Cardiac fibroblast (primary cell): ENCODE measurements around the gene CCDC197.

Source experiments
- DNase-seq, 2 donors: peaks; one replicate each; pipeline versions ENCODE4 v3.0.0 to v3.0.0-alpha.2; 2010; ENCODE audit warnings: low read depth in 2 of 2
- H3K4me3 ChIP-seq, 2 donors: replicated peaks in 1 of 2; 1 replicate in 1 of 2; 2 replicates in 1 of 2; pipeline ENCODE4 v1.5.1; 2011; ENCODE audit warnings: low read depth in 2 of 2, low read length in 2 of 2, mild to moderate bottlenecking in 2 of 2, moderate library complexity in 1 of 2
- CTCF ChIP-seq: IDR thresholded peaks from one replicate; pipeline ENCODE4 v1.5.1; 2011; ENCODE audit warnings: low read depth, mild to moderate bottlenecking, low read length, inconsistent platforms

The CCDC197 gene

DNA sequence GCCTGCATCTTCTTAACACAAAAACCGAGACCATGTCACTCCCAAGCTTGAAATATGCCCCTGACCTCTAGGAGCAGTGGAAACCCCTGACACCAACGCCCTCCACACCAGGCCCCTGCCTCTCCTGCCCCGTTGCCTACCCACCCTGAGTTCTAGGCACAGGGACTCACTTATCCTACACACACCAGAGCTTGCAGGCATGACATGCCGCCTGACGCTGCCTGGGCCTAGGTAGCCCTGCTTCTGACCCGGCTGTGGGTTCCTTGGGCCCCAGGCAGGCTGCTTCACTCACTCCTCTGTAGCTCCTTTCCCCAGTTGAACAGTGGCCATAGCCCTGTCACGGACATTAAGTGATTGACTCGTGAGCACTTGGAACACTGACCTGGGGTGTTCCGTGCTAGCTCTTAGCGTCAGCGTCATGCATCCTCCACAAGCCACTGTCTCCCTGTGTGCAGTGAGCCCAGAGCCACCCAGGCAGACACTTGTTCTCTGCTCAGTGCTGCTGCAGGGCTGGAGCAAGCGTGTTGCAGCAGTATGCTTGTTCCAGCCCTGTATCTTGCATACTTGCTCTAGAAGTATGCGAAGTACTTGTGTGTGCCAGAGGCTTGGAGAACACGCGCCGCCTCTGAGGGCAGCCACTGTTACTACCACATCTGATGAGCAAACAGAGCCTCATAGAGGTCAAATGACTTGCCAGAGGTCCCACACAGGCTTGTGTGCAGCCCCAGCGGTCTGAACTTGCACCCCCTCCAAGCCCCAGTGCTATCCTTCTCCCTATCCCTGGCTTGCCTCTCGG is 44.6 kb downstream of the CCDC197 start:
- peak; percentile 72 to 87 for DNase-seq
- TF ChIP-seq CTCF, result no peak
- H3K4me3 ChIP-seq, result no peak overlapping the region

DNA sequence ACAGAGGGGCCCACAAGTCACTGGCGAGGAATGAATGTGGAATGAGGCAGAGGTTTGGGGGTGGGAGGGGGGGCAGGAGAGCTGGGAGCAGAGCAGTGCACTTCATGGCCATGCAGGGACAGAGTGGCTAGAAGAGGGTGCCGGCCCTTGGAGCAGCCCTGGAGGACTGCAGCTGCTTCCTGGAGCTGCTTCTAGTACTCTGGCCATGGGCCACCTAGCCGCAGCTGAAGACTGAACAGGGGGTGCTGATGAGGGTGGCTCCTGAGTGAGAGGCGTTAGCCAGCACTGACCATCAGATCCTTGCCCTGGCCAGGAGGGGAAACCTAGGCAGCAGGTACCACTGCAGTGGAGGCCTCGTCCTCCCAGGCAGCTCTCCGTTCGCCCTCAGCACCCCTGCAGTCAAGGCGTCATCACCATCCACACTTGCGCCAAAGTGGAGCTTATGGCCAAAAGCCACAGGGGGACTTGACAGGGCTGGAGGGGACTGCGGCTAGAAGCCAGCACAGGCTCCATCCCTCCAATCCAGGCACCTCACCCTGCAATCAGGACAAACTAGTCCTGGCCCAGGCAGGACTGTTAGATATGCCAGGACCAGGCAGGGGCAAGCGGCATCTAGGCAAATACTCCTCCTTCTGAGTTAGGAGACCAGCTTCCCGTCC is 45.5 kb downstream of the CCDC197 start:
- H3K4me3 ChIP-seq, result no peak overlapping the region
- no peak for DNase-seq
- TF ChIP-seq CTCF, result no peak

DNA sequence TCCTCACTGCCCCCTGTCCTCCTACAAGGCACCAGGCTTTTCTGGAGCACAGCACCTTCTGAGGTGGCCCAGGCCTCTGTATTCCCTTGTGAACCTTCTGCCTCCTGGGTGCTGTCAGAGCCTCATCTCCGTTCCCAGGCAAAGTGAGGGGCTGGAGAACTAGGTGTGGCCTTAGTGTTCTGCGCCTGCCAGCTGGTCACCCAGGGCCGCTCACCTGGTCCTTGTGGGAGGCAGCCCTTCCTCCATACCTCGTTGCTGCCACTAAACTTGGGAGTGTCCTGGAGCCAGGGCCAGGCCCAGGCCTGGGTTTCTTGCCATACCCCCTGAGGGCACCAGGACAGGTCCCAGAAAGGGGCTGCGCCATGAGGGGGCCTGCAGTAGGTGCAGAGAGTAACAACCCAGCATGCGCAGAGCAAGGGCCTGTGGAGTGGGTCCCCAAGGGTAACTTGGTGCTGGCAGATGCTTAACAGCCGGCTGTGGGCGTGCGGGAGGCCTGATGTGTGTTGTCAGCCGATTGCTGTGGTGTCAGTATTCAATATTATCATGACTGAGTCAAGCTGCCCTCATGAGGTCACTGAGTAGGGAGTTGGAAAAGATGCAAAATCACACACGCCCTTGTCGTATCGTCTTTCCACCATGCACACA is 46.1 kb downstream of the CCDC197 start:
- no peak for TF ChIP-seq CTCF

GRCh38 chr14:94043756-94044475 is 46.8 kb downstream of the CCDC197 start:
- no peak for DNase-seq
- no peak for TF ChIP-seq CTCF
- H3K4me3 ChIP-seq, result no peak overlapping the region

More for the DNA sequence above, 46.1 kb downstream of the CCDC197 start:
- peak; percentile 27 to 40 for DNase-seq
- no peak overlapping the region for H3K4me3 ChIP-seq

- no peak for TF ChIP-seq CTCF
- no peak for DNase-seq
- H3K4me3 ChIP-seq, result no peak overlapping the region
Measured at GRCh38 chr14:94044476-94045091, 47.5 kb downstream of the CCDC197 start.

DNA sequence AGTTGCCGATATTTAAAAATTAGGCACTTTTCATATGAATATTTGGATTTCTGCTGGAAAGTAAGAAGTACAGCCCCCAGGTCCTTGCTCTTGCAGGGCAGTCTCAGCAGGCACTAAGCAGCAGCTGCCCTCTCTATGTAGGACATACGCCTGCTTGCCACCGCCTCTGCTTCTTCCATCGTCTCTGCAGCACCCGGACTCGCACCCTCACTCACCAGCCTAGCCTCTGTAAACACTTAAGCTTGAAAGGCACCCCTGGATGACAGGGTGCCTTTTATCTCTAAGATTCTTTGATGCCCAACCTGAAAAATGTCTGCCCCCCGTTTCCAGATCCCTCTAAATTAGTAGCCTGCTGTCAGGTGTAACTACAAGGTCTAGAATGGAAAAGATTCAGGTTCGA is 48.0 kb downstream of the CCDC197 start:
- DNase-seq, result no peak
- no peak overlapping the region for H3K4me3 ChIP-seq
- no peak for TF ChIP-seq CTCF
